ENCODE results near the gene MRC2.
A peak's percentile ranks its signal among the peaks of the same experiment; 100 is the strongest.

MRC2 gene

GRCh38 chr17:62719586-62719985 is 92.1 kb downstream of the MRC2 start:
- in situ Hi-C loops (cut with MboI; ENCODE audit: low sequenced_read_pairs, unreplicated experiment): no loop called here
- TF ChIP-seq CTCF (IDR thresholded peaks at IDR 0.05; ENCODE audit: borderline replicate concordance, control extremely low read depth, extremely low read depth, insufficient read depth, missing control alignments): no peak
- DNase-seq (ENCODE audit: low spot score): no peak

DNA sequence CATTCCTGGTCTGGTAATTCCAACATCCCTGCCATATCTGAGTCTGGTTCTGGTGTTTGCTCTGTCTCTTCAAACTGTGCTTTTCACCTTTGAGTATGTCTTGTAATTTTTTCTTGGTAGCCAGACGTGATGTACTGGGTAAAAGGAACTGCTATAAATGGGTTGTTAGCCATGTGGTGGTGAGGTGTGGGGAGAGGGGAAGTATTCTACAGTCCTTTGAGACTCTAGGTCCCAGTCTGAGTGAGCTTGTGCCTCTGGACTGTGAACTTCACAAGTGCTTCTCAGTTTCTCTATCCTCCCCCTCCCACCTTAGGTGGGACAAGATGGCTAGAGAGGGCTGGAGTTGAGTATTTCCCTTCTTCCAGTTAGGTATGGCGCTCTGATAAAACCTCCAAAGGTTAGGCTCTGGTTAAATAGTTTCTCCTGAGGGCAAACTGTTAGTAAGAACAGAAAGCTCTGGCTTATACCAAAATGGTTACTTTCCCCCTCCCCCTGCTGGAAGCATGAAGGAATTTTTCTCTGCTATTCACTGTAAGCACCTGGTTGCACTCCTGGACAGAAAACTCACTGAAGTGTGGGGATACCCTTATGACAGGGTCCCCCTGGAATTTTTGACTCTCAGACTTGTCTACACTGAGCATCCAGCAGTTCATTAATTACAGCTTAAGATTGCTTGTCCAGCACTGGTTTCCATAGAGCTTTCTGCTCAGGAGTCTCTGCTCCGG is 92.8 kb downstream of the MRC2 start:
- no peak for DNase-seq (ENCODE audit: low spot score)
- in situ Hi-C loops (cut with MboI; ENCODE audit: low sequenced_read_pairs, unreplicated experiment): no loop called here
- TF ChIP-seq CTCF (IDR thresholded peaks at IDR 0.05; ENCODE audit: borderline replicate concordance, control extremely low read depth, extremely low read depth, insufficient read depth, missing control alignments): no peak

- in situ Hi-C loops (cut with MboI; ENCODE audit: low sequenced_read_pairs, unreplicated experiment): no loop called here
Observed at GRCh38 chr17:62722625-62723024, 95.2 kb downstream of the MRC2 start.

DNA sequence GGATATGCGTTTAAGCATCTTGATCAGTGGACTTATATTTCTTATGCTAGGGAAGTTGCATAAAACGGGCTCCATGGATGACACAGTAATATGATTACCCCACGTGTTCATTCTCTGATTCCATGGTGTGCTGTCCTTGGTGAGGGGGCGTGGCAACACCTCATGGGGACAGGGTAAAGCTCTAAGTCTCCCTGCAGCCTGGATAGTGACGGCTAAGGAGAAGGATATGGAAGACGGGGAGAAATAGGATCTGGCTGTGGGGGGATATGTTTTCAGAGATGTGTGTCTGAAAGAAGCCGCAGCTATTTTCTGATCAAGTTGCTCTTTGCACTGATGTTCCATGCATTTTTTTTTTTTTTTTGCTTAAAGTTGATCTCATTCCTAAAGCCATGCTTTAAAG is 96.4 kb downstream of the MRC2 start:
- in situ Hi-C loops (cut with MboI; ENCODE audit: low sequenced_read_pairs, unreplicated experiment): no loop called here
- TF ChIP-seq CTCF (IDR thresholded peaks at IDR 0.05; ENCODE audit: borderline replicate concordance, control extremely low read depth, extremely low read depth, insufficient read depth, missing control alignments): no peak
- no peak for DNase-seq (ENCODE audit: low spot score)

More at GRCh38 chr17:62722625-62723024, 95.2 kb downstream of the MRC2 start:
- TF ChIP-seq CTCF (IDR thresholded peaks at IDR 0.05; ENCODE audit: borderline replicate concordance, control extremely low read depth, extremely low read depth, insufficient read depth, missing control alignments): no peak
- DNase-seq (ENCODE audit: low spot score): no peak

- peak; percentile 71 for DNase-seq (ENCODE audit: low spot score)
- in situ Hi-C loops (cut with MboI; ENCODE audit: low sequenced_read_pairs, unreplicated experiment): no loop called here
- TF ChIP-seq CTCF (IDR thresholded peaks at IDR 0.05; ENCODE audit: borderline replicate concordance, control extremely low read depth, extremely low read depth, insufficient read depth, missing control alignments): no peak
Observed at GRCh38 chr17:62724398-62725146, 97.1 kb downstream of the MRC2 start.

GRCh38 chr17:62725791-62726249 is 98.3 kb downstream of the MRC2 start:
- DNase-seq (ENCODE audit: low spot score): no peak
- in situ Hi-C loops (cut with MboI; ENCODE audit: low sequenced_read_pairs, unreplicated experiment): no loop called here
- no peak for TF ChIP-seq CTCF (IDR thresholded peaks at IDR 0.05; ENCODE audit: borderline replicate concordance, control extremely low read depth, extremely low read depth, insufficient read depth, missing control alignments)

All from GM13976 (cell line).